ENCODE data around the gene CLEC11A.
A peak's percentile ranks its signal among the peaks of the same experiment; 100 is the strongest.

Gene CLEC11A

GRCh38 chr19:50725218-50725910 lies 2.2 kb downstream of the CLEC11A start:
- H3K4me1 ChIP-seq (ENCODE audit: control insufficient read depth, insufficient read depth, low read length), result peaks cover 8% of the 10 kb centered on the region
- H3K9ac ChIP-seq (ENCODE audit: low read depth, low read length), result peak overlapping the region; percentile 38
- H3K27me3 ChIP-seq (ENCODE audit: control insufficient read depth, insufficient read depth, low read length), result peaks cover 65% of the 10 kb centered on the region

GRCh38 chr19:50725911-50726230 lies 2.7 kb downstream of the CLEC11A start:
- Histone ChIP-seq H3K9ac (ENCODE audit: low read depth, low read length) (no peak overlapping the region), H3K9me3 (ENCODE audit: control insufficient read depth, insufficient read depth, low read length) (no peaks in the 10 kb centered on the region), H3K27me3 (ENCODE audit: control insufficient read depth, insufficient read depth, low read length) (peaks cover 60% of the 10 kb centered on the region), H3K4me1 (ENCODE audit: control insufficient read depth, insufficient read depth, low read length) (peaks cover 6% of the 10 kb centered on the region), H3K36me3 (ENCODE audit: control insufficient read depth, insufficient read depth, low read length) (no peaks in the 10 kb centered on the region), H3K4me3 (ENCODE audit: low read depth, low read length) (peak overlapping the region; percentile 63)

More at GRCh38 chr19:50725218-50725910, 2.2 kb downstream of the CLEC11A start:
- Histone ChIP-seq H3K4me3 (ENCODE audit: low read depth, low read length) (peak overlapping the region; percentile 63), H3K9me3 (ENCODE audit: control insufficient read depth, insufficient read depth, low read length) (no peaks in the 10 kb centered on the region), H3K36me3 (ENCODE audit: control insufficient read depth, insufficient read depth, low read length) (no peaks in the 10 kb centered on the region)

GRCh38 chr19:50728084-50728737 lies 5.0 kb downstream of the CLEC11A start:
- Histone ChIP-seq H3K36me3 (ENCODE audit: control insufficient read depth, insufficient read depth, low read length) (no peaks in the 10 kb centered on the region), H3K4me1 (ENCODE audit: control insufficient read depth, insufficient read depth, low read length) (peaks cover 6% of the 10 kb centered on the region), H3K9me3 (ENCODE audit: control insufficient read depth, insufficient read depth, low read length) (no peaks in the 10 kb centered on the region), H3K9ac (ENCODE audit: low read depth, low read length) (peak overlapping the region; percentile 3), H3K27me3 (ENCODE audit: control insufficient read depth, insufficient read depth, low read length) (peaks cover 37% of the 10 kb centered on the region), H3K4me3 (ENCODE audit: low read depth, low read length) (peak overlapping the region; percentile 60)

DNA sequence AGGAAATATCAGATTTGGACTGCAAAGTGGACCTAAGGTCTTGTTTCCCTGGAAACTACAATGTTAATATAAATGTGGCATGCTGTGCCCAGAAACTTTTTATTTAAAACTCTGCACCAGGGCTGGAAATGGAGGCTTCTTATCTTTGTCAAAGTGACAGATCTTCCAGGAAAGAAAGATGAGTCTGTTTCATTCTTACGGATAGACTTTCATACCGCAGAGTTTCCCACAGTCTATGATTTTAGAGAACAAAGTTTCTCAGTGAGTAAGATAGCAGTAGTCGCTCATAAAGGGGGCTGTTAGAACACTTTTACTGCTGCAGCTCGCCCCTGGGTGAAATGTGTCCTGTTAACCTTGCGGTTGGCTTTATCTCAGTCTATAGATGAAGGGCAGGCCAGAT lies 6.7 kb downstream of the CLEC11A start:
- no peaks in the 10 kb centered on the region for H3K9me3 ChIP-seq (ENCODE audit: control insufficient read depth, insufficient read depth, low read length)
- peaks cover 2% of the 10 kb centered on the region for H3K4me1 ChIP-seq (ENCODE audit: control insufficient read depth, insufficient read depth, low read length)
- no peak overlapping the region for H3K4me3 ChIP-seq (ENCODE audit: low read depth, low read length)
- no peaks in the 10 kb centered on the region for H3K36me3 ChIP-seq (ENCODE audit: control insufficient read depth, insufficient read depth, low read length)
- peaks cover 26% of the 10 kb centered on the region for H3K27me3 ChIP-seq (ENCODE audit: control insufficient read depth, insufficient read depth, low read length)
- no peak overlapping the region for H3K9ac ChIP-seq (ENCODE audit: low read depth, low read length)

- Histone ChIP-seq H3K27me3 (ENCODE audit: control insufficient read depth, insufficient read depth, low read length) (peaks cover 6% of the 10 kb centered on the region), H3K9me3 (ENCODE audit: control insufficient read depth, insufficient read depth, low read length) (no peaks in the 10 kb centered on the region), H3K36me3 (ENCODE audit: control insufficient read depth, insufficient read depth, low read length) (no peaks in the 10 kb centered on the region), H3K4me3 (ENCODE audit: low read depth, low read length) (no peak overlapping the region), H3K4me1 (ENCODE audit: control insufficient read depth, insufficient read depth, low read length) (no peaks in the 10 kb centered on the region), H3K9ac (ENCODE audit: low read depth, low read length) (no peak overlapping the region)
These were observed 12.7 kb downstream of the CLEC11A start for GRCh38 chr19:50735869-50736268.

- H3K36me3 ChIP-seq (ENCODE audit: control insufficient read depth, insufficient read depth, low read length), result no peaks in the 10 kb centered on the region
- H3K9ac ChIP-seq (ENCODE audit: low read depth, low read length), result no peak overlapping the region
- H3K9me3 ChIP-seq (ENCODE audit: control insufficient read depth, insufficient read depth, low read length), result no peaks in the 10 kb centered on the region
- H3K4me1 ChIP-seq (ENCODE audit: control insufficient read depth, insufficient read depth, low read length), result no peaks in the 10 kb centered on the region
- H3K4me3 ChIP-seq (ENCODE audit: low read depth, low read length), result no peak overlapping the region
- H3K27me3 ChIP-seq (ENCODE audit: control insufficient read depth, insufficient read depth, low read length), result peaks cover 6% of the 10 kb centered on the region
These were observed 13.2 kb downstream of the CLEC11A start for GRCh38 chr19:50736338-50736737.

DNA sequence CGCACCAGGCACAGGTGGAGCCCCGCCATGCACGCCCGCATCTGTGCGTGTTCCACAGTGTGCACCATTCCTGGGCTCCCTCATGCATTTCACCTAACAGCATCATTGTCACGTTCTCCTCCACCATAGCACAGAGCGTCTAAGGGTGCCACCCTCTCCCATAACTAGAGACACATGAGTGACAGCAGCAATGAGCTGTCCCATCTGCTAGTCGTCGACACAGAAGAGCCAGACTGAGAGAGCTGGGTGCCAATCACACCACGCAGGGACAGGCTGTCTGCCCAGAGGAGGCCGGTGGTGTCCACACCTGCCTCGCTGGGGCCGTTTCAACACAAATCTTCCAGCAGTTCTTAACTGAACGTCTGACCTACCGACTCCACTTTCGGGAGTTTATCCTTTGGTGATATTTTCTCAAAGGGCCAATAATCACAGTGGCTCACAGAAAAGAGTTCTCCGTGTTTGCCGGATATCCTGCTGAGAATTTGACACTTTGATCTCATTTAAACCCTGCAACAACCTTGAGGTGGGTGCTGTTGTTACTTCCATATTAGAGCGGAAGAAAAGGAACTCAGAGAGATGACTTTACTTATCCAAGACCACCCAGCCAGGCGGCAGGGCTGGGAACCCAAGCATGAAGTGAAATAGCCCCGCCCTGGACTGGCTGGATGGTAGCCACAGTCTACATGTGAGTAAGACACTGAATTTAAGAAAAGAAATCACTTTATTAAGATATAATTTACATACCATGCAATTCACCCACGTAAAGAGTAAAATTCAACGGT lies 16.2 kb downstream of the CLEC11A start:
- H3K27me3 ChIP-seq (ENCODE audit: control insufficient read depth, insufficient read depth, low read length), result peaks cover 6% of the 10 kb centered on the region

GRCh38 chr19:50739914-50740426 lies 16.8 kb downstream of the CLEC11A start:
- Histone ChIP-seq H3K4me1 (ENCODE audit: control insufficient read depth, insufficient read depth, low read length) (no peaks in the 10 kb centered on the region), H3K27me3 (ENCODE audit: control insufficient read depth, insufficient read depth, low read length) (peaks cover 6% of the 10 kb centered on the region), H3K36me3 (ENCODE audit: control insufficient read depth, insufficient read depth, low read length) (no peaks in the 10 kb centered on the region), H3K9me3 (ENCODE audit: control insufficient read depth, insufficient read depth, low read length) (no peaks in the 10 kb centered on the region), H3K9ac (ENCODE audit: low read depth, low read length) (no peak overlapping the region), H3K4me3 (ENCODE audit: low read depth, low read length) (no peak overlapping the region)

More for the DNA sequence above, 16.2 kb downstream of the CLEC11A start:
- Histone ChIP-seq H3K4me1 (ENCODE audit: control insufficient read depth, insufficient read depth, low read length) (no peaks in the 10 kb centered on the region), H3K4me3 (ENCODE audit: low read depth, low read length) (no peak overlapping the region), H3K9ac (ENCODE audit: low read depth, low read length) (no peak overlapping the region), H3K36me3 (ENCODE audit: control insufficient read depth, insufficient read depth, low read length) (no peaks in the 10 kb centered on the region), H3K9me3 (ENCODE audit: control insufficient read depth, insufficient read depth, low read length) (no peaks in the 10 kb centered on the region)

- Histone ChIP-seq H3K9me3 (ENCODE audit: control insufficient read depth, insufficient read depth, low read length) (no peaks in the 10 kb centered on the region), H3K9ac (ENCODE audit: low read depth, low read length) (no peak overlapping the region), H3K27me3 (ENCODE audit: control insufficient read depth, insufficient read depth, low read length) (peaks cover 6% of the 10 kb centered on the region), H3K4me1 (ENCODE audit: control insufficient read depth, insufficient read depth, low read length) (no peaks in the 10 kb centered on the region), H3K36me3 (ENCODE audit: control insufficient read depth, insufficient read depth, low read length) (no peaks in the 10 kb centered on the region), H3K4me3 (ENCODE audit: low read depth, low read length) (no peak overlapping the region)
These were observed 18.2 kb downstream of the CLEC11A start for GRCh38 chr19:50741179-50741933.

- H3K36me3 ChIP-seq (ENCODE audit: control insufficient read depth, insufficient read depth, low read length), result no peaks in the 10 kb centered on the region
- no peaks in the 10 kb centered on the region for H3K9me3 ChIP-seq (ENCODE audit: control insufficient read depth, insufficient read depth, low read length)
- no peak overlapping the region for H3K4me3 ChIP-seq (ENCODE audit: low read depth, low read length)
- peaks cover 6% of the 10 kb centered on the region for H3K27me3 ChIP-seq (ENCODE audit: control insufficient read depth, insufficient read depth, low read length)
- no peak overlapping the region for H3K9ac ChIP-seq (ENCODE audit: low read depth, low read length)
- no peaks in the 10 kb centered on the region for H3K4me1 ChIP-seq (ENCODE audit: control insufficient read depth, insufficient read depth, low read length)
These were observed 20.4 kb downstream of the CLEC11A start for GRCh38 chr19:50743537-50743936.

DNA sequence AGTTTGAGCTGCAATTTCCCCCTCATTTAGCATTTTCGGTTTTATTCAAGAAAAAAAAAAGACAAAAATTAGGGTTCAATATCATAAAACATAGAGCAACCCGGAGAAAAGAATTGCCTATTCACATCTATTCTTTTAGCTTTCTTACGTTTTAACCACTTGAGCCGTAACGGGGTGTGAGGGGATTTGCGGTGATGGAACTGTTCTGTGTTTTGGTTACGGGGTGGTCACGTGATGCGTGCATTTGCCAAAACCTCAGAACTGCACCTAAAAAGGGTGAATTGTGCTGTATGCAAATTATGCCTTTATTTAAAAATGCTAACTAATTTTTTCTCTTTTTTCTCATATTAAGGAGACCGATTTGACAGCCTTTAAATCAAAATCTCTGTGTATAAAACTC lies 22.1 kb downstream of the CLEC11A start:
- Histone ChIP-seq H3K9me3 (ENCODE audit: control insufficient read depth, insufficient read depth, low read length) (no peaks in the 10 kb centered on the region), H3K9ac (ENCODE audit: low read depth, low read length) (no peak overlapping the region), H3K36me3 (ENCODE audit: control insufficient read depth, insufficient read depth, low read length) (no peaks in the 10 kb centered on the region), H3K4me3 (ENCODE audit: low read depth, low read length) (no peak overlapping the region), H3K27me3 (ENCODE audit: control insufficient read depth, insufficient read depth, low read length) (no peaks in the 10 kb centered on the region), H3K4me1 (ENCODE audit: control insufficient read depth, insufficient read depth, low read length) (no peaks in the 10 kb centered on the region)
